CD4-positive, alpha-beta T cell treated with Interleukin-17A for 1 hour (primary cell): ENCODE results near the gene CPEB2.

Experiments
- DNase-seq: peaks from one replicate; pipeline ENCODE4 v3.0.0-alpha.2; 2020

Gene CPEB2

GRCh38 chr4:15011166-15011565, 8.9 kb downstream of the CPEB2 start:
- no peak for DNase-seq

GRCh38 chr4:15012017-15012788, 9.9 kb downstream of the CPEB2 start:
- no peak for DNase-seq

GRCh38 chr4:15013585-15013984, 11.3 kb downstream of the CPEB2 start:
- DNase-seq = no peak

GRCh38 chr4:15015170-15015569, 12.9 kb downstream of the CPEB2 start:
- no peak for DNase-seq

- no peak for DNase-seq
These were observed 16.1 kb downstream of the CPEB2 start for GRCh38 chr4:15018361-15018760.

- DNase-seq = no peak
These were observed 18.4 kb downstream of the CPEB2 start for GRCh38 chr4:15020502-15021286.

DNA sequence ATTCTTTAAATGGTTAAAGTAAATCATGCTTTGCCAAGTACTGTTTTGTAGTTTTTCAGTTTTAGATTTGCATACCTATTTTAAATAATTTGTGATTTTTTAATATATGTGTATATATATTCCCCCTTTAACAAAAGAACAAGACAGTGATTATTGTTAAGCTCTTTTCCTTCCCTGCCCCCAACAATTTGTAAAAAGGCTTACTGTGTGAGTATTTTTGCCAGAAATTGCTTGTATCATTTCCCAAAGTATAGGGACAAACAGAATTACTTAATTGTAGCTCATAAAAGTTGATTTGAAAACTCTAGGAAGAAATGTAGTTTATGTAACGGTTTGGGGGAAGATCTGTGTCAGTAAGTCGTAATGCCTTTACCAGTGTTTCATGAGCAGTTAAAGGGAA, 19.0 kb downstream of the CPEB2 start:
- DNase-seq = no peak

GRCh38 chr4:15021946-15022345, 19.7 kb downstream of the CPEB2 start:
- no peak for DNase-seq

GRCh38 chr4:15024386-15024785, 22.1 kb downstream of the CPEB2 start:
- DNase-seq = no peak

GRCh38 chr4:15025693-15026092, 23.4 kb downstream of the CPEB2 start:
- DNase-seq = no peak

GRCh38 chr4:15027921-15028435, 25.7 kb downstream of the CPEB2 start:
- no peak for DNase-seq

- no peak for DNase-seq
These were observed 28.9 kb downstream of the CPEB2 start for GRCh38 chr4:15031197-15031596.

DNA sequence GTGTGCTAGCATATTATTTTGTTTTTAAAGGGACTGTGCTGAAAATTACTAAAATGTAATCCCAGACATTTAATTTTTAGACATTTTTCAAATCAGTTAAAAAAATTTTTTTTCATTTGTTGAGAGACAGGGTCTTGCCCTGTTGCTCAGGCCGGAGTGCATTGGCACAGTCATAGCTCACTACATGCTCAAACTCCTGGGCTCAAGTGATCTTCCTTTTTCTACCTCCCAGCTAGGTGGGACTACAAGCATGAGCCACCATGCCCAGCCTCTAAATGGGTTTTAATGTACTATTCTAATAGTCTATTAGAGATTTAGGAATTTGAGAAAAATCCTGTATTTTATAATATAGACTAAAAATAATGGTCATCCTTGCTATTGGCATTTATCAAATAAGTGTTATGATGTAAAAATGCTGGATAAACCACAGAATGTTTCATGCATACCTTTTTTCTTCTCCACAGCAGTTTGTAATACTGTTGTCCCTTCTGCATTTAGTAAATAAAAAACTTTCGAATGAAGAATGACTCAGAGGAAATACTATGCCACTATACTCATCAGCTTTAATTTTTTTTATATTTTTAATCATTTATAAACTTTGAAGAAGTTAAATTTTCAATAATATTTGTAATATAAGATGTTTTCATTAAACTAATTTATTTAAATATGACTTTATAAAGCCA, 29.9 kb downstream of the CPEB2 start:
- DNase-seq = no peak

- DNase-seq = no peak
These were observed 31.9 kb downstream of the CPEB2 start for GRCh38 chr4:15034071-15034764.

- DNase-seq = no peak
These were observed 32.9 kb downstream of the CPEB2 start for GRCh38 chr4:15035159-15035558.

GRCh38 chr4:15037923-15038541, 35.8 kb downstream of the CPEB2 start:
- DNase-seq = no peak

GRCh38 chr4:15040916-15041463, 38.7 kb downstream of the CPEB2 start:
- DNase-seq = no peak

- no peak for DNase-seq
These were observed 40.4 kb downstream of the CPEB2 start for GRCh38 chr4:15042529-15043167.

GRCh38 chr4:15043226-15043625, 40.9 kb downstream of the CPEB2 start:
- DNase-seq = no peak

- DNase-seq = no peak
These were observed 41.6 kb downstream of the CPEB2 start for GRCh38 chr4:15043922-15044321.

GRCh38 chr4:15054541-15054940, 52.3 kb downstream of the CPEB2 start:
- no peak for DNase-seq

GRCh38 chr4:15060213-15060612, 57.9 kb downstream of the CPEB2 start:
- DNase-seq = no peak
